ENCODE results near the gene CPLX3.

- TF ChIP-seq POLR2AphosphoS5 (IDR thresholded peaks at IDR 0.05; ENCODE audit: low read length) = peak; percentile 68; the same call in 1 of the 2 replicates
- TF ChIP-seq EP300 (IDR thresholded peaks at IDR 0.05; ENCODE audit: borderline replicate concordance in 1 of 2, control insufficient read depth in 1 of 2, low read depth in 2 of 2, low read length in 2 of 2) = peak; percentile 69 to 88; a peak in 2 of 4 replicates
- peak; percentile 77 for TF ChIP-seq PAX5 (IDR thresholded peaks at IDR 0.05; ENCODE audit: borderline replicate concordance, low read depth, low read length)
Measured at GRCh38 chr15:74790080-74790916, 36.1 kb upstream of the CPLX3 start.

All from GM12878 (cell line).